Mammary epithelial cell (primary cell): ENCODE measurements around the gene ARFIP1.

ENCODE experiments used
- CTCF ChIP-seq, 2 donors: IDR thresholded peaks in 1 of 2; conservative IDR thresholded peaks in 1 of 2; 2 replicates each; pipeline ENCODE4 v1.5.1; 2011 to 2012; ENCODE audit warnings: inconsistent platforms in 2 of 2, low read length in 2 of 2, mild to moderate bottlenecking in 2 of 2, control low read depth in 1 of 2, low read depth in 1 of 2; ENCODE audit not compliant: insufficient read depth in 1 of 2; ENCODE audit errors: extremely low read depth in 1 of 2
- EZH2 ChIP-seq: IDR thresholded peaks from 2 replicates; pipeline ENCODE4 v1.6.1; 2012; ENCODE audit warnings: low read length, inconsistent platforms, borderline replicate concordance

- TF ChIP-seq CTCF (conservative IDR thresholded peaks at IDR 0.05 in 1 of 2, IDR thresholded peaks at IDR 0.05 in 1 of 2; ENCODE audit: extremely low read depth in 1 of 2, insufficient read depth in 1 of 2, low read depth in 1 of 2, low read length in 2 of 2): no peak
- TF ChIP-seq EZH2: no peak
These were observed 40.3 kb downstream of the ARFIP1 start for GRCh38 chr4:152820073-152820472.
